Retinal pigment epithelial cell (primary cell): Measurements from ENCODE around the gene MCAT.
A peak's percentile ranks its signal among the peaks of the same experiment; 100 is the strongest.

Experiments
- DNase-seq: peaks from one replicate; pipeline ENCODE4 v3.0.0-alpha.2; 2010; ENCODE audit warnings: low read depth
- H3K4me3 ChIP-seq: 2 replicates; pipeline ENCODE4 v1.5.1; 2011; ENCODE audit warnings: mild to moderate bottlenecking, low read length, control low read depth, moderate library complexity
- TF ChIP-seq, protein P1 (sequence below): conservative IDR thresholded peaks from 2 replicates; pipeline ENCODE4 v1.5.1; 2011; ENCODE audit warnings: low read depth, low read length, control low read depth, inconsistent platforms

Gene MCAT

DNA sequence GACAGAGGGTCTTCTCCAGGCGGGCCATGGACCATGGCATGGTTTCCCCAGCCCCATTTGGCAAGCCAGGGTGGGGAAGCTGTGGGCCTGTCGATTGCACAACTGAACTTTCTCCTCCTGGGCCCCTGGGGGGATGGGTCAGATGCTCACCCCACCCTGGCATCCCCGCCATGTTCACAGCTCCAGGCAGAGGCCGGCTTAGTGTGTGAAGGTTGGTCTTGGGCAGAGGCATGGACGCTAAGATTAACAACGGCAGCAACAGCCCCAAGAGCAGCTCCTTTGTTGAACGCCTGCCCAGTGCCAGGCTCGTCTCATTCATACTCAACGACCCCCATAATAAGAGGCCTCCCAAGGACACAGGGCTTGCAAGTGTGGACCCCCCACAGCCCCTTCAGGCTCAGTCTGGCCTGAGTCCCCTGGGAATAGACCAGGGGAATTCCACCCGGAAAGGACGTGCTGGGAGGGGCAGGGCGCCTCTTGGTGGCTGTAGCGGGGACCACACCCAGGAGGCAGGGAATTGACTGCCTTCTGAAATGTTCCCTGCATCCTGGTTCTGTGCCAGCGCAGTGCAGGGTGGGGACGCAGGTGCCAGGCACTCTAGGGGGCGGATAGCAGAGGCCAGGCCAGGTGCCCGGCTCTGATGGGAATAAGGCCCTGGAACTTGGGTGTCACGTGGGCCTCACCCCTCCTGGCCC lies 16.4 kb upstream of the MCAT start:
- H3K4me3 ChIP-seq: no peak overlapping the region
- TF ChIP-seq, protein P1, sequence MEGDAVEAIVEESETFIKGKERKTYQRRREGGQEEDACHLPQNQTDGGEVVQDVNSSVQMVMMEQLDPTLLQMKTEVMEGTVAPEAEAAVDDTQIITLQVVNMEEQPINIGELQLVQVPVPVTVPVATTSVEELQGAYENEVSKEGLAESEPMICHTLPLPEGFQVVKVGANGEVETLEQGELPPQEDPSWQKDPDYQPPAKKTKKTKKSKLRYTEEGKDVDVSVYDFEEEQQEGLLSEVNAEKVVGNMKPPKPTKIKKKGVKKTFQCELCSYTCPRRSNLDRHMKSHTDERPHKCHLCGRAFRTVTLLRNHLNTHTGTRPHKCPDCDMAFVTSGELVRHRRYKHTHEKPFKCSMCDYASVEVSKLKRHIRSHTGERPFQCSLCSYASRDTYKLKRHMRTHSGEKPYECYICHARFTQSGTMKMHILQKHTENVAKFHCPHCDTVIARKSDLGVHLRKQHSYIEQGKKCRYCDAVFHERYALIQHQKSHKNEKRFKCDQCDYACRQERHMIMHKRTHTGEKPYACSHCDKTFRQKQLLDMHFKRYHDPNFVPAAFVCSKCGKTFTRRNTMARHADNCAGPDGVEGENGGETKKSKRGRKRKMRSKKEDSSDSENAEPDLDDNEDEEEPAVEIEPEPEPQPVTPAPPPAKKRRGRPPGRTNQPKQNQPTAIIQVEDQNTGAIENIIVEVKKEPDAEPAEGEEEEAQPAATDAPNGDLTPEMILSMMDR: peak; percentile 63

GRCh38 chr22:43158778-43159483 lies 15.7 kb upstream of the MCAT start:
- DNase-seq: no peak
- TF ChIP-seq, protein P1: no peak
- no peak overlapping the region for H3K4me3 ChIP-seq

More for the DNA sequence above, 16.4 kb upstream of the MCAT start:
- DNase-seq: no peak

- DNase-seq: no peak
- H3K4me3 ChIP-seq: no peak overlapping the region
- TF ChIP-seq, protein P1: no peak
Observed at GRCh38 chr22:43157874-43158546, 14.8 kb upstream of the MCAT start.

- DNase-seq: no peak
- no peak overlapping the region for H3K4me3 ChIP-seq
- TF ChIP-seq, protein P1: no peak
Observed at GRCh38 chr22:43156413-43156812, 13.2 kb upstream of the MCAT start.

DNA sequence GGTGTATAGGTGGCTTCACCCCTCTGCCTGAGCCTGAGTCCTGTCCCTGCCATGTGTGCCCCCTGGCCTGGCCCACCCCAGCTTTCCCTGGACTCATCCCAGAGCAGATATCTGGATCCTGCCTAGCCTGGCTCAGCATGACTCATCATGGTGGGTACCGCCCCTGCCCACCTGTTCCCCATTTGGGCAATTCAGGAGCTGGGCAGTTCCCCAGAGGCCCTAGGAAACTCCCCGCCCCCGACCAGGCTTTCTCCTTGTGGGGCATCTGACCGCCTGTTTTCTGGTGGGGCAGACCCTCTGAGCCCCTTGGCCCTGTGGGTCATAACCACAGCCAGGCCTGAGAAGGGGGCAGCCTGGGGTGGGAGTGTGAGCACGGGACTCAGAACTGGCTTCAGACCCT lies 12.6 kb upstream of the MCAT start:
- no peak overlapping the region for H3K4me3 ChIP-seq
- no peak for DNase-seq

DNA sequence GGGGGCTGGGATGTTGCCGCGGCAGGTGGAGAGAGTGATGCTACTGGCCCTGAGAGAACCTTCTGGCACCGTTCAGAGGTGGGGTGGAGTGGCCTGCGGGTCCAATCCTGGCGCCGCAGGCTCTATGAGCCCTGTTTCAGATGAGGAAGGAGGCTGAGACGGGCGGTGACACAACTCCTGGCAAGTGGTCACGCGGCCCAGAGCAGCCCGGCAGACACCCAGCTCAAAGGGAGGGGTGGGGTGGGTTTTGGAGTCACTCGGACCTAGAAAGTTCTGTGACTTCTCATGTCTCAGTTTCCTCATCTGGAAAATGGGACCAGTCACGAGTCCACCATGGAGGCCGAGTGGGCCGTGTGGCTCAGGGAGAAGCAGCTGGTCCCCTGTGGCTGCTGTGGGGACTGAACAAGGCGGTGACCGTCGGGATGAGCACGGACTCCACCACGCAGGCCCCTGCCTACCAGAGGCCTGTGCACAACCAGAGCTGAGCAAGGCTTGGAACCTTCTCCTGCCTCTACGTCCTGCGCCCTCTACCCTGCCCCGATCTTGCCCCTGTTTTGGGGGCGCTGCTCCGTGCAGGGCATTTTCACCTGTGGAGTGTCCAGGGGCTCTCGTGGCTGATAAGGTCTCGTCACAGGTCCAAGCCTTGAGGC lies 11.8 kb upstream of the MCAT start:
- H3K4me3 ChIP-seq: no peak overlapping the region
- no peak for DNase-seq
- TF ChIP-seq, protein P1: no peak

More for the DNA sequence above, 12.6 kb upstream of the MCAT start:
- TF ChIP-seq, protein P1: no peak
